Spleen (tissue), 7 donors: ENCODE measurements around the gene TYRO3.

Experiments used
- CTCF ChIP-seq, 11 experiments: fragments of 200-600 bp in 7 of 11; fragments of 450-650 bp in 4 of 11; sonication (generic) in 4 of 11; IDR thresholded peaks in 8 of 11; conservative IDR thresholded peaks in 3 of 11; 1 replicate in 7 of 11; 2 replicates in 4 of 11; pipeline versions ENCODE4 v1.4.0 to v1.8.0; 2016 to 2021; ENCODE audit warnings: antibody characterized with exemption in 11 of 11, inconsistent platforms in 4 of 11, mild to moderate bottlenecking in 1 of 11
- POLR2A ChIP-seq, 3 donors: fragments of 450-650 bp; IDR thresholded peaks; one replicate each; pipeline ENCODE4 v1.5.1; 2017; ENCODE audit warnings: antibody characterized with exemption in 3 of 3, mild to moderate bottlenecking in 1 of 3
- donor health status: DM: no; HTN: no; CAD: no; lungs with moderate emphysema.
- donor health status: DM: no; HTN: no; CAD: no.
- donor health status: DM: no; HTN: no; CAD: no.

GRCh38 chr15:41573396-41573795 lies 14.4 kb downstream of the TYRO3 start:
- TF ChIP-seq POLR2A (IDR thresholded peaks at IDR 0.05) (no peak), CTCF (IDR thresholded peaks at IDR 0.05 in 8 of 11, conservative IDR thresholded peaks at IDR 0.05 in 3 of 11) (no peak)
